OCI-LY7 (cell line): ENCODE results near the gene RAPGEF5. TPM values are rescaled to one million over a fixed set of nuclear protein-coding genes. Genes with fewer than 3 reads are reported as not detected.

Experiments used
- BruUV-seq: library from RNA; stranded (reverse); fragments of 400-500 nt; replicated peaks from 2 replicates; lab custom pipeline; 2021; lab: Mats Ljungman, UMichigan
- CTCF ChIA-PET: fragments of 300-600 bp; sonication (Branson Sonifier 250); formaldehyde crosslinking; loops from one replicate; lab custom pipeline; 2022; ENCODE audit warnings: antibody characterized with exemption; ENCODE audit not compliant: unreplicated experiment; lab: Charles Lee
- POLR2A ChIA-PET: fragments of 300-600 bp; sonication (Branson Sonifier 250); formaldehyde crosslinking; loops from one replicate; lab custom pipeline; 2022; ENCODE audit warnings: antibody characterized with exemption; lab: Charles Lee
- DNase-seq: peaks from one replicate; pipeline ENCODE4 v3.0.0-alpha.2; 2015; ENCODE audit warnings: low spot score
- H2AFZ ChIP-seq: fragments of 200-600 bp; sonication (generic), shearing (Covaris generic); 2 replicates; pipeline ENCODE4 v1.6.1; 2014; ENCODE audit warnings: mild to moderate bottlenecking, antibody characterized with exemption, low read length, moderate library complexity
- H3K27ac ChIP-seq: fragments of 200-600 bp; sonication (generic); 2 replicates; pipeline ENCODE4 v1.5.1; 2014; ENCODE audit warnings: mixed run types, low read depth, mild to moderate bottlenecking, moderate library complexity, low read length, inconsistent platforms; ENCODE audit not compliant: poor library complexity, severe bottlenecking
- H3K36me3 ChIP-seq: fragments of 200-600 bp; sonication (generic); 2 replicates; pipeline ENCODE4 v1.6.1; 2014; ENCODE audit warnings: mild to moderate bottlenecking, antibody characterized with exemption, low read length, moderate library complexity, mixed read lengths; ENCODE audit not compliant: insufficient read depth
- H3K4me1 ChIP-seq: fragments of 200-600 bp; sonication (generic); 2 replicates; pipeline ENCODE4 v1.5.1; 2014; ENCODE audit warnings: mild to moderate bottlenecking, low read length; ENCODE audit not compliant: insufficient read depth, poor library complexity, severe bottlenecking
- H3K4me2 ChIP-seq: fragments of 200-600 bp; sonication (generic); 2 replicates; pipeline ENCODE4 v1.6.1; 2014; ENCODE audit warnings: mild to moderate bottlenecking, low read length
- H3K4me3 ChIP-seq: fragments of 200-600 bp; sonication (generic); 2 replicates; pipeline ENCODE4 v1.5.1; 2014; ENCODE audit warnings: mild to moderate bottlenecking, low read depth, low read length; ENCODE audit not compliant: poor library complexity, severe bottlenecking
- H3K79me2 ChIP-seq: fragments of 200-600 bp; sonication (generic); 2 replicates; pipeline ENCODE4 v1.6.1; 2016; ENCODE audit warnings: low read depth, mild to moderate bottlenecking, low read length, moderate library complexity, mixed read lengths; ENCODE audit not compliant: insufficient read depth
- H3K9me2 ChIP-seq: fragments of 200-600 bp; sonication (generic); 2 replicates; pipeline ENCODE4 v1.6.1; 2016; ENCODE audit warnings: mild to moderate bottlenecking, low read length, mixed read lengths; ENCODE audit not compliant: insufficient read depth
- H3K9me3 ChIP-seq: fragments of 200-600 bp; sonication (generic); 2 replicates; pipeline ENCODE4 v1.6.1; 2014; ENCODE audit warnings: mild to moderate bottlenecking, mixed run types, low read length, mixed read lengths
- H4K20me1 ChIP-seq: fragments of 200-600 bp; sonication (generic); 2 replicates; pipeline ENCODE4 v1.6.1; 2014; ENCODE audit warnings: mild to moderate bottlenecking, antibody characterized with exemption, low read length, moderate library complexity, mixed read lengths; ENCODE audit not compliant: insufficient read depth
- CTCF ChIP-seq: fragments of 200-600 bp; sonication (generic); conservative IDR thresholded peaks from 2 replicates; pipeline ENCODE4 v1.5.1; 2014; ENCODE audit warnings: mild to moderate bottlenecking, antibody characterized with exemption, low read length, moderate library complexity, mixed read lengths
- EZH2phosphoT487 ChIP-seq: fragments of 200-600 bp; sonication (generic); IDR thresholded peaks from 2 replicates; pipeline ENCODE4 v1.6.1; 2018; ENCODE audit warnings: low read depth, borderline replicate concordance, mild to moderate bottlenecking, mixed run types, antibody characterized with exemption, low read length, moderate library complexity, mixed read lengths
- intact Hi-C: fragments of 100-400 bp; cut with micrococcal nuclease; formaldehyde crosslinking; loops from one replicate; pipeline ENCODE4 v1.10.0; 2022; ENCODE audit not compliant: unreplicated experiment
- total RNA-seq, 2 experiments: library from RNA; depleted of rRNA in 1 of 2; stranded (reverse); fragments of >200 nt in 1 of 2; shearing (Covaris generic) in 1 of 2; gene quantifications; 2 replicates each; pipeline ENCODE4 v1.2.3, GENCODE V29; 2014 to 2022

RAPGEF5 gene
- total RNA-seq, 2 experiments from 2014 or later: 114 to 115 TPM

- Histone ChIP-seq H3K9me3 (no peaks in the 10 kb centered on the region), H3K79me2 (peaks cover 29% of the 10 kb centered on the region; the same call in 1 of the 2 replicates), H2AFZ (no peak overlapping the region), H3K36me3 (peaks cover 95% of the 10 kb centered on the region), H3K4me2 (no peak overlapping the region), H3K4me3 (no peak overlapping the region), H4K20me1 (no peaks in the 10 kb centered on the region), H3K9me2 (no peaks in the 10 kb centered on the region), H3K4me1 (no peaks in the 10 kb centered on the region), H3K27ac (no peak overlapping the region)
- ChIA-PET POLR2A (interaction anchor here (0.6 to 1.2 kb wide), 3 partner anchors 9 to 19 kb away, joined by 3 to 4 read pairs (median 4); no protein-coding TSS in a partner anchor), CTCF (no interaction called here)
- intact Hi-C loops: no loop called here
- no TSS peak for BruUV-seq
- no peak for DNase-seq
- TF ChIP-seq CTCF: no peak
- TF ChIP-seq EZH2phosphoT487: no peak
These were observed 76.9 kb downstream of the RAPGEF5 start for GRCh38 chr7:22280031-22280430.

GRCh38 chr7:22278660-22279059 is 78.3 kb downstream of the RAPGEF5 start:
- no peak overlapping the region for H3K27ac ChIP-seq
- no peak overlapping the region for H3K4me3 ChIP-seq
- ChIA-PET CTCF (no interaction called here), POLR2A (no interaction called here)
- peaks cover 94% of the 10 kb centered on the region for H3K36me3 ChIP-seq
- H2AFZ ChIP-seq: no peak overlapping the region
- no peaks in the 10 kb centered on the region for H4K20me1 ChIP-seq
- no peaks in the 10 kb centered on the region for H3K4me1 ChIP-seq
- H3K9me2 ChIP-seq: no peaks in the 10 kb centered on the region
- no peak for TF ChIP-seq CTCF
- no peak for TF ChIP-seq EZH2phosphoT487
- H3K9me3 ChIP-seq: no peaks in the 10 kb centered on the region
- BruUV-seq: no TSS peak
- intact Hi-C loops: no loop called here
- H3K79me2 ChIP-seq: peaks cover 29% of the 10 kb centered on the region; the same call in 1 of the 2 replicates
- H3K4me2 ChIP-seq: no peak overlapping the region
- no peak for DNase-seq

GRCh38 chr7:22277375-22277774 is 79.6 kb downstream of the RAPGEF5 start:
- peaks cover 19% of the 10 kb centered on the region; the same call in 1 of the 2 replicates for H3K79me2 ChIP-seq
- ChIA-PET POLR2A (interaction anchor here (0.8 to 1.2 kb wide), 5 partner anchors 15 to 161 kb away, joined by 3 to 4 read pairs (median 3); no protein-coding TSS in a partner anchor), CTCF (interaction anchor here (0.8 kb wide), 1 partner anchor 71 kb away, joined by 3 read pairs; no protein-coding TSS in a partner anchor)
- no peak overlapping the region for H3K4me3 ChIP-seq
- no peak for DNase-seq
- no peak overlapping the region for H2AFZ ChIP-seq
- peaks cover 90% of the 10 kb centered on the region for H3K36me3 ChIP-seq
- no peaks in the 10 kb centered on the region for H3K9me2 ChIP-seq
- no TSS peak for BruUV-seq
- H3K4me2 ChIP-seq: no peak overlapping the region
- H4K20me1 ChIP-seq: no peaks in the 10 kb centered on the region
- no peaks in the 10 kb centered on the region for H3K4me1 ChIP-seq
- H3K27ac ChIP-seq: no peak overlapping the region
- H3K9me3 ChIP-seq: no peaks in the 10 kb centered on the region
- intact Hi-C loops: no loop called here
- no peak for TF ChIP-seq CTCF
